ENCODE results near the gene LDHA.

LDHA gene

DNA sequence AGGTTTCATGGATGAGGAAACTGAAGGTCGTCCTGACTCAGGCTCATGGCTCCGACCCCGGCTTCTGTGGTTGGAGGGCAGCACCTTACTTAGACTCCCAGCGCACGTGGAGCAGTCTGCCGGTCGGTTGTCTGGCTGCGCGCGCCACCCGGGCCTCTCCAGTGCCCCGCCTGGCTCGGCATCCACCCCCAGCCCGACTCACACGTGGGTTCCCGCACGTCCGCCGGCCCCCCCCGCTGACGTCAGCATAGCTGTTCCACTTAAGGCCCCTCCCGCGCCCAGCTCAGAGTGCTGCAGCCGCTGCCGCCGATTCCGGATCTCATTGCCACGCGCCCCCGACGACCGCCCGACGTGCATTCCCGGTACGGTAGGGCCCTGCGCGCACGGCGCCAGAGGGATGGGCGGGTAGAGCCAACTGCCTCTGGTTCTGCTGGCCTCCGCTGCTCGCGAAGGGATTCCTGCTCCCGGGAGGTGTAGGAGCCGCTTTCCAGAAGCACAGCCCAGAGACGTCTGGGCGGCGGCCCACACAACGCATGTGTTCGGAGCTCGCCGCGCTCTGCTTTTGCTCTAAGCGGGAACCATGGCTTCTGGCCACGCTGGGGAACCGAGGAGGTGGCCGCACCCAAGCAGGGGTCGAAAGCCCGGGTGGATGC, at the start of gene LDHA:
LDHA (plus strand) TSS at position 289 of the 653 bp plus-strand sequence. CDS start 2,280 bp downstream, outside the sequence.
- peak; percentile 85 for DNase-seq (ENCODE audit: low read depth, low spot score)
- H3K27ac ChIP-seq = peak within 1 kb of the TSS; percentile 90

- no peak for DNase-seq (ENCODE audit: low read depth, low spot score)
- H3K27ac ChIP-seq = peak overlapping the region; percentile 1
Measured at GRCh38 chr11:18347471-18348125, 46.8 kb upstream of the LDHA start.

DNA sequence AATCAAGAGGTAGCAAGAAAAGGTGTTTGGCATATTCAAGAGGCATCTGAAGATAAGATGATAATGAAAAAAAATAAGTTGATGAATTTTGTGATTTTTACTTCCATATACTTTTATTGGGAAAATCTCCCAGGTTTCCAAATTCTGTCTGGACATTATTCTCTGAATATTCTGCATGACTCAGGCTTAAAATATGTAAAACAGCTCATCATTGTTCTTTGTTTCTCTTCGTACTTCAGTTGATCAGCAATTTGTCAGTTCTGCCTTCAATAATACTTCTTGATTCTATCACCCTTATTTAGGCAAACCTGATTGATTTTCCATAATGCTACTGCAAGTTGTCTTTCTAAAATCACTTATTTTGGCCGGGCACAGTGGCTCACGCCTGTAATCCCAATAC, 41.8 kb upstream of the LDHA start:
- H3K27ac ChIP-seq = no peak overlapping the region
- DNase-seq (ENCODE audit: low read depth, low spot score) = no peak

DNA sequence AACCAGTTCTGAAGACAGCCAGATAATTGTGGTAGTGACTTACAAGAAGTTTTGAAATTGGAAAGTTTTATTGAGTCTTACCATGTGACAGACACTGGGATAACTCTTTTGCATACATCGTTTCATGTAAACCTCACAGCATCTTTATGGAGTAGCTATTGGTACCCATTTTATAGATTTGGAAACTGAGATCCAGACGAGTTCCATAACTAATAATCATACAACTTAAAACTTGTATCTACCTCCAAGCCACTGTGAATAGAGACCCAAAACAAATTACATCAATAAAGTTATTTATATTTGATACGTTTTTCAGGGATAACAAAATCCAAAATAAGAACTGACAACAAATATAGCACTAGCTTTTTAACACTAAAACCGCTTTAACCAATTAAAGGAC, 35.7 kb upstream of the LDHA start:
- no peak for DNase-seq (ENCODE audit: low read depth, low spot score)
- no peak overlapping the region for H3K27ac ChIP-seq

- H3K27ac ChIP-seq = no peak overlapping the region
- no peak for DNase-seq (ENCODE audit: low read depth, low spot score)
Measured at GRCh38 chr11:18361154-18361553, 33.2 kb upstream of the LDHA start.

DNA sequence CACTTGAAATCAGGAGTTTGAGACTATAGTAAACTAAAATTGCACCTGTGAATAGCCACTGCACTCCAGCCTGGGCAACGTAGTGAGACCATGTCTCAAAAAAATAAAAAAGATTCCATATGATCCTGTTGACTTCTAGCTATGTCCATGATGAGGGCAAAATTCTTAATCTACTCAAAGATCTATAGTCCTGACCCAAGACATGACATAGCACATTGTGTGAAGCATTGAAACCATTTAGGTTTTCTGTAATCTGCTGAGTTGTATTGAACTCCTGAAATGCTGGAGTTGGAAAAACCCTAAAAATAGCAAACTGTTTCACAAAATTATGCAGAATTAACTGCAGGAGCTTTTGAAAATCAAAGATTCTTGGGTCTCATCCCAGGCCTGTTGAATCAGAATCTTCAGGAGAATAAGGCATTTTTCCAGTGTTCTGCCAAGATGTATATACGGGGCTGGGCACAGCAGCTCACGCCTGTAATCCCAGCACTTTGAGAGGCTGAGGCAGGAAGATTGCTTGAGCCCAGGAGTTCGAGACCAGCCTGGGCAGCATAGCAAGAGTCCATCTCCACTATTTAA, 29.8 kb upstream of the LDHA start:
- DNase-seq (ENCODE audit: low read depth, low spot score) = no peak
- H3K27ac ChIP-seq = no peak overlapping the region

- no peak for DNase-seq (ENCODE audit: low read depth, low spot score)
- no peak overlapping the region for H3K27ac ChIP-seq
Measured at GRCh38 chr11:18365741-18366140, 28.6 kb upstream of the LDHA start.

DNA sequence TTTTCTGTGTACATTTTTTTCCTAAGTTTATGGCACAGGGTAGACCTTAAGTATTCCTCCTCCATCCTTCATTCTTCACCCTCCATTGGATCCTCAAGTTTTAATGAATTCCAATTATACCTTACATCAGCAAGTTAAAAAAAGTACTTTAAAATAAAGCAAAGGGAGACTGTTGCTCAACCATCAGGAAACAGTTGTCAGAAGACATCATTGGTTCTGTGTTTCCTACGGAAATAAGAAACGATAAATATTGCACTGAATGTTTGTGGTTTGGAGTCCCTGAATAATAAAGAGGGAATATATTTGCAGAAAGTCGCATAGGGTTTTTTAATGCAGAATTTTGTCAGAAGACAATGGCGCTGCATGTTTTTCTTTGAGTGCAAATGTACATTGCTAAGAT, 28.1 kb upstream of the LDHA start:
- H3K27ac ChIP-seq = no peak overlapping the region
- no peak for DNase-seq (ENCODE audit: low read depth, low spot score)

GRCh38 chr11:18367431-18367830, 26.9 kb upstream of the LDHA start:
- peak overlapping the region; percentile 22 for H3K27ac ChIP-seq
- no peak for DNase-seq (ENCODE audit: low read depth, low spot score)

- no peak for DNase-seq (ENCODE audit: low read depth, low spot score)
- peak overlapping the region; percentile 62 for H3K27ac ChIP-seq
Measured at GRCh38 chr11:18368221-18368620, 26.1 kb upstream of the LDHA start.

GRCh38 chr11:18369398-18369797, 25.0 kb upstream of the LDHA start:
- DNase-seq (ENCODE audit: low read depth, low spot score) = no peak
- no peak overlapping the region for H3K27ac ChIP-seq

GRCh38 chr11:18371279-18371678, 23.1 kb upstream of the LDHA start:
- no peak for DNase-seq (ENCODE audit: low read depth, low spot score)
- H3K27ac ChIP-seq = no peak overlapping the region

- H3K27ac ChIP-seq = no peak overlapping the region
- DNase-seq (ENCODE audit: low read depth, low spot score) = no peak
Measured at GRCh38 chr11:18372201-18372600, 22.2 kb upstream of the LDHA start.

DNA sequence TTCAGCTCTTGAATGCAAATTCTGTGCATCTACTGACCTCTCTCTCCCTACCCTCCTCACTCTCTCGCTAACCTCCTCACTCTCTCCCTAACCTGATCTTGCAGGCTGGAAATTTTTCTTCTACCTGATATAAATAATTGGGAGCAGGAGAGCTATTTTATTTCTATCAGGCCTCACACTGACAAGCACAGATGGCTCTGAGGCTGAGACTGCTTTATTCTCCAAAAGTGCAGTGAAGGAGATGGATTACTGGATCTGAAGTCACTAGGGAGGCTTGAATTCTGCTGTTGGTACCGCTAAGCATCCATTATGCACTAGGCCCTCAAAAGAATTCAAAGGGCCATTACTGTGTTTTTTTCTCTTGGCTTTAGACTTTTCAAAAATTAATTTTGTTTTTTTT, 19.4 kb upstream of the LDHA start:
- no peak overlapping the region for H3K27ac ChIP-seq
- DNase-seq (ENCODE audit: low read depth, low spot score) = no peak

DNA sequence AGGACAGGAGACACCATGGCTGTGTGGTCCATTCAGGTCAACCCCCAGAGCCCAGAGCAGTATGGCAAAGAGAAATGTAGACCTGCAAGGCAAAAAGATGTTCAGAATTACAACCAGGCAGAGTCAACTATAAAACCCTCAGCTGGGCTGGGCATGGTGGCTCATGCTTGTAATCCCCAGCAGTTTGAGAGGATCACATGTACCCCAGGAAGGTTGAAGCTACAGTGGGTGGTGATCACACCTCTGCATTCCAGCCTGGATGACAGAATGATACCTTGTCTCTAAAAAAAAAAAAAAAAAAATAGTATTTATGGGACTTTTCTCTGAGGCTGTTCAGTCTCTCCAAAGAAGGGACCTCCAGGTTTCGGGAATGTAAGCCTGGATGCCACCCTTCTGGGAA, 18.4 kb upstream of the LDHA start:
- DNase-seq (ENCODE audit: low read depth, low spot score) = no peak
- H3K27ac ChIP-seq = no peak overlapping the region

DNA sequence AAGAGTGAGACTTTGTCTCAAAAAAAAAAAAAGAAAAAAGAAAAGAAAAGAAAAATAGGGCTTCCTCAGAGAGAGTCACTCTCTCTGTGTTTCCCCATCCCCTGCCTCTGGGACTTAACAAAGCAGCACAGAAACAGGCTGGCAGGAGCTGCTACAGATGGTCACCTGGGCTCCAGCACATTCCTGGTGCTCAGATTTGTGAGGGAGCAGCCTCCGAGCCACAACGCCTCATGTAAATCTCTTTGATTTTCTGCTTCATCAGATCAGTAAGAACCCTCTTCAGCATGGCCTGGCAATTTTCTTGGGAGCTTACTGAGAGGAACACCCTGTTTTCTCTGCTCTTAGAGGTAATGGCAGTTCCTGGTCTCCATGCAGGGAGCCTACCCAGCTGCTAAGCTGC, 15.2 kb upstream of the LDHA start:
- no peak for DNase-seq (ENCODE audit: low read depth, low spot score)
- H3K27ac ChIP-seq = no peak overlapping the region

GRCh38 chr11:18383388-18384156, 10.8 kb upstream of the LDHA start:
- peak; percentile 98 for DNase-seq (ENCODE audit: low read depth, low spot score)

DNA sequence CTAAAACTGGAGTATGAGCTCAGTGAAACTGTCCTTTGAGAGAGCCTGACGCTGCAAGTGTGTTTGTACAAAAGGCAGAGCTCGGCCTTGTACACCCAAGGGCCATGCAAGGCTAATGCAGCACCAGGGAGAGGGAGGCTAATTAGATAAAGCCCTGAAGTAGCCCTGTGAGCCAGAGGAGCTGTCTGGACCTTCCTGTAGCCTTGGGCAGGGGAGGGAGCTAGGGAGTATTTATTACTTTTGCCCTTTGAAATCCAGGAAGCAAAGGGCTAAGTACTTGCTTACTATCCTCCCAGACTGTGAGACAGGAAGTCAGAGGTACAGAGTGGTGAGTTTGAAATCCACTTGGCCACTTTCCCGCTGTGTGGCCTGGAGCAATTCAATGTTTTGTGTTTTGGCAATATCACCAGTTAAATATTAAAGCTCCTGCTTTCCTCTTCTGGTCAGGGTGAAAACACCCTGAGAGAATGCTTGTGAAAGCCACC, 10.2 kb upstream of the LDHA start:
- H3K27ac ChIP-seq = peak overlapping the region; percentile 98
- no peak for DNase-seq (ENCODE audit: low read depth, low spot score)

More at GRCh38 chr11:18383388-18384156, 10.8 kb upstream of the LDHA start:
- peak overlapping the region; percentile 98 for H3K27ac ChIP-seq

DNA sequence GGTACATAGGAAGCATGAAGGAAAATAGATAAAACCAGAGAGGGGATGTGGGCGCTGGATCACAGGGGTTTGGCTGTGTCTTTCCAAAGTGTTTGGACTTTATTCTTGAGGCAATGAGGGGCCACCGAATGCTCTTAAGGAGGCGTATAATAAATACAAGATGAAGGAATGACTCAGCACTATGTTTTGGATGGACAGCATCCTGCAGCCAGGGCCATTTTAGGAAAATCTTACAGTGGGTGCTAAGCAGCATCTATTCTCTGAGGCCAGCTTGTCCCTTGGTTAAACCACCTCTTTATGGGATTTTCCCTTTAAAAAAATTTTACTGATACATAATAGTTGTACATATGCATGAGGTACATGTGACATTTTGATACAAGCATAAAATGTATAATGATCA, 4.3 kb upstream of the LDHA start:
- DNase-seq (ENCODE audit: low read depth, low spot score) = no peak
- H3K27ac ChIP-seq = no peak overlapping the region

- no peak for DNase-seq (ENCODE audit: low read depth, low spot score)
Measured at GRCh38 chr11:18392434-18393321, 1.7 kb upstream of the LDHA start.

More at GRCh38 chr11:18392434-18393321, 1.7 kb upstream of the LDHA start:
- H3K27ac ChIP-seq = peak overlapping the region; percentile 90

Data from epithelial cell of prostate (primary cell).